Liver (tissue), 9 donors: ENCODE results near the gene UBAP1L. TPM values are rescaled to one million over a fixed set of nuclear protein-coding genes. Genes with fewer than 3 reads are reported as not detected.

Experiments used
- DNase-seq: peaks from one replicate; pipeline ENCODE4 v3.0.0-alpha.2; 2017; ENCODE audit warnings: low spot score
- H3K27ac ChIP-seq, 2 donors: one replicate each; pipeline ENCODE4 v1.7.0; 2013; ENCODE audit warnings: inconsistent platforms in 2 of 2, low read length in 2 of 2, control low read depth in 1 of 2, low read depth in 1 of 2, mild to moderate bottlenecking in 1 of 2
- H3K27me3 ChIP-seq, 4 donors: one replicate each; pipeline versions ENCODE4 v1.6.1 to v1.7.0; 2013; ENCODE audit warnings: low read length in 3 of 4, inconsistent platforms in 1 of 4, mild to moderate bottlenecking in 1 of 4, moderate library complexity in 1 of 4; ENCODE audit not compliant: control insufficient read depth in 4 of 4, insufficient read depth in 4 of 4
- H3K36me3 ChIP-seq, 4 donors: one replicate each; pipeline versions ENCODE4 v1.6.1 to v1.7.0; 2013; ENCODE audit warnings: low read length in 3 of 4, mild to moderate bottlenecking in 3 of 4, low read depth in 1 of 4, moderate library complexity in 1 of 4; ENCODE audit not compliant: control insufficient read depth in 4 of 4, insufficient read depth in 3 of 4
- H3K4me1 ChIP-seq, 4 donors: one replicate each; pipeline versions ENCODE4 v1.6.1 to v1.7.0; 2013; ENCODE audit warnings: low read length in 3 of 4, mild to moderate bottlenecking in 3 of 4, moderate library complexity in 1 of 4; ENCODE audit not compliant: control insufficient read depth in 4 of 4, insufficient read depth in 4 of 4
- H3K4me3 ChIP-seq, 3 donors: one replicate each; pipeline versions ENCODE4 v1.6.1 to v1.7.0; 2013; ENCODE audit warnings: low read length in 3 of 3, control low read depth in 1 of 3, low read depth in 1 of 3, mild to moderate bottlenecking in 1 of 3
- H3K9ac ChIP-seq, 2 donors: one replicate each; pipeline ENCODE4 v1.7.0; 2013; ENCODE audit warnings: low read length in 2 of 2, mild to moderate bottlenecking in 2 of 2, moderate library complexity in 2 of 2, control low read depth in 1 of 2, low read depth in 1 of 2
- H3K9me3 ChIP-seq, 4 donors: one replicate each; pipeline versions ENCODE4 v1.6.1 to v1.7.0; 2013; ENCODE audit warnings: low read length in 3 of 4; ENCODE audit not compliant: control insufficient read depth in 4 of 4
- ATF3 ChIP-seq: IDR thresholded peaks from 2 replicates; pipeline ENCODE4 v1.6.1; 2016; ENCODE audit warnings: antibody characterized with exemption
- EGR1 ChIP-seq, 2 donors: IDR thresholded peaks; 2 replicates each; pipeline ENCODE4 v1.6.1; 2016 to 2018; ENCODE audit warnings: antibody characterized with exemption in 2 of 2, low read depth in 2 of 2
- FOXA1 ChIP-seq: IDR thresholded peaks from 2 replicates; pipeline ENCODE4 v1.6.1; 2016; ENCODE audit warnings: antibody characterized with exemption
- FOXA2 ChIP-seq: IDR thresholded peaks from 2 replicates; pipeline ENCODE4 v1.6.1; 2016; ENCODE audit warnings: antibody characterized with exemption
- GABPA ChIP-seq, 2 donors: IDR thresholded peaks in 1 of 2; conservative IDR thresholded peaks in 1 of 2; 2 replicates each; pipeline ENCODE4 v1.6.1; 2016; ENCODE audit warnings: antibody characterized with exemption in 2 of 2, mild to moderate bottlenecking in 1 of 2, moderate library complexity in 1 of 2
- HNF4A ChIP-seq, 2 donors: conservative IDR thresholded peaks; 2 replicates each; pipeline ENCODE4 v1.6.1; 2016; ENCODE audit warnings: antibody characterized with exemption in 2 of 2, mild to moderate bottlenecking in 2 of 2
- HNF4G ChIP-seq: IDR thresholded peaks from 2 replicates; pipeline ENCODE4 v1.6.1; 2016; ENCODE audit warnings: antibody characterized with exemption
- JUND ChIP-seq, 2 donors: IDR thresholded peaks; 2 replicates each; pipeline ENCODE4 v1.6.1; 2016; ENCODE audit warnings: antibody characterized with exemption in 2 of 2
- MAX ChIP-seq: IDR thresholded peaks from 2 replicates; pipeline ENCODE4 v1.6.1; 2016; ENCODE audit warnings: antibody characterized with exemption
- NR2F2 ChIP-seq: IDR thresholded peaks from 2 replicates; pipeline ENCODE4 v1.6.1; 2016; ENCODE audit warnings: antibody characterized with exemption
- RAD21 ChIP-seq, 2 donors: IDR thresholded peaks; 2 replicates each; pipeline ENCODE4 v1.6.1; 2016; ENCODE audit warnings: antibody characterized with exemption in 2 of 2, mild to moderate bottlenecking in 2 of 2
- REST ChIP-seq: IDR thresholded peaks from 2 replicates; pipeline ENCODE4 v1.6.1; 2016; ENCODE audit warnings: antibody characterized with exemption, mild to moderate bottlenecking
- RXRA ChIP-seq, 2 donors: IDR thresholded peaks; 2 replicates each; pipeline ENCODE4 v1.6.1; 2017 to 2018; ENCODE audit warnings: antibody characterized with exemption in 2 of 2, mild to moderate bottlenecking in 1 of 2
- SP1 ChIP-seq: IDR thresholded peaks from 2 replicates; pipeline ENCODE4 v1.6.1; 2018; ENCODE audit warnings: antibody characterized with exemption, mild to moderate bottlenecking
- YY1 ChIP-seq: IDR thresholded peaks from 2 replicates; pipeline ENCODE4 v1.6.1; 2016; ENCODE audit warnings: antibody characterized with exemption, mild to moderate bottlenecking
- WGBS: extraction: QIAGEN DNeasy Blood & Tissue Kit; methylation state at CpG from one replicate; pipeline ENCODE4 v1.1.7; 2013; 5-methylcytosine and 5-hydroxymethylcytosine counted together
- polyA plus RNA-seq, 2 donors: library from polyadenylated mRNA; stranded (reverse) in 1 of 2; unstranded in 1 of 2; fragments of 200-250 nt in 1 of 2; fragments of >200 nt in 1 of 2; fragmentation: Nextera tagmentation in 1 of 2; extraction: Ambion mirVana in 1 of 2; gene quantifications; one replicate each; pipeline versions ENCODE4 v1.2.1 to v1.2.3, GENCODE V29; 2013 to 2015
- total RNA-seq, 2 donors: library from RNA; depleted of rRNA; stranded (reverse); fragments of >200 nt; gene quantifications; one replicate each; pipeline ENCODE4 v1.2.3, GENCODE V29; 2014
- TF ChIP-seq, protein P1 (sequence below): IDR thresholded peaks from 2 replicates; pipeline ENCODE4 v1.6.1; 2016; ENCODE audit warnings: antibody characterized with exemption
- donor health status: healthy.
- donor health status: healthy.
- donor health status: healthy.
- donor health status: healthy.
- donor health status: healthy.

UBAP1L gene
- total and polyA plus RNA-seq, 4 donors, result 0.57 to 6.9 (median 0.90) TPM

GRCh38 chr15:65072027-65072426, 43.0 kb downstream of the UBAP1L start:
- WGBS, result 78% methylated on average over 1 of the region's 1 CpG
- H3K4me1 ChIP-seq, result peaks cover 0 to 2% (median 0%) of the 10 kb centered on the region in 4 donors
- H3K9me3 ChIP-seq, result no peaks in the 10 kb centered on the region
- no peaks in the 10 kb centered on the region for H3K36me3 ChIP-seq
- no peaks in the 10 kb centered on the region for H3K27me3 ChIP-seq
- TF ChIP-seq, protein P1, sequence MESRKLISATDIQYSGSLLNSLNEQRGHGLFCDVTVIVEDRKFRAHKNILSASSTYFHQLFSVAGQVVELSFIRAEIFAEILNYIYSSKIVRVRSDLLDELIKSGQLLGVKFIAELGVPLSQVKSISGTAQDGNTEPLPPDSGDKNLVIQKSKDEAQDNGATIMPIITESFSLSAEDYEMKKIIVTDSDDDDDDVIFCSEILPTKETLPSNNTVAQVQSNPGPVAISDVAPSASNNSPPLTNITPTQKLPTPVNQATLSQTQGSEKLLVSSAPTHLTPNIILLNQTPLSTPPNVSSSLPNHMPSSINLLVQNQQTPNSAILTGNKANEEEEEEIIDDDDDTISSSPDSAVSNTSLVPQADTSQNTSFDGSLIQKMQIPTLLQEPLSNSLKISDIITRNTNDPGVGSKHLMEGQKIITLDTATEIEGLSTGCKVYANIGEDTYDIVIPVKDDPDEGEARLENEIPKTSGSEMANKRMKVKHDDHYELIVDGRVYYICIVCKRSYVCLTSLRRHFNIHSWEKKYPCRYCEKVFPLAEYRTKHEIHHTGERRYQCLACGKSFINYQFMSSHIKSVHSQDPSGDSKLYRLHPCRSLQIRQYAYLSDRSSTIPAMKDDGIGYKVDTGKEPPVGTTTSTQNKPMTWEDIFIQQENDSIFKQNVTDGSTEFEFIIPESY, result no peak
- TF ChIP-seq SP1 (no peak), RXRA (IDR thresholded peaks at IDR 0.05) (no peak), MAX (no peak), NR2F2 (no peak), HNF4A (conservative IDR thresholded peaks at IDR 0.05) (no peak), FOXA1 (no peak), ATF3 (no peak), RAD21 (IDR thresholded peaks at IDR 0.05) (no peak), HNF4G (no peak), FOXA2 (no peak), REST (no peak), JUND (IDR thresholded peaks at IDR 0.05) (no peak)
- H3K27ac ChIP-seq, result no peak overlapping the region
- DNase-seq, result no peak
- no peak overlapping the region for H3K4me3 ChIP-seq
- H3K9ac ChIP-seq, result no peak overlapping the region

DNA sequence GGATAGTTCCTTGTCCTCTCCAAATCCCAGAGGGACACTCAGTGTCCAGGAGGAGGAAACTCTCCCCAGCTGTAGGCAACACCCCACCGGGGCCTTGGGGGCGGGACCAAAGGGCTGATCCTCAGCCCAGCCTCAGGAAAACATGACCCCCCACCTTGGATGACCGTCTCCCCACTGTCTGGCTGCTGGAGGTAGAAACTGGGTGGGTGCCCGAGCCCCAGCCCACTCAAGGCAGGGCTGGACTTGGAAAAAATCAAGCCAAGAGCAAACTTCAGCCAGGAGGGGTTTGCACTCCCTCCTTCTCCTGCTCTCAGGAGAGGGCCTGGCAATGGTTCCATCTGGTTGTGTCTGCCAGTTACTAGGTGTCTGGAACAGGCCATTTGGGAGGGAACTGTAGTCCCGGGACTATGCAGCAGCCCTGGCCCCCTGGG, 43.6 kb downstream of the UBAP1L start:
- whole genome bisulfite sequencing, result 86% methylated on average over 5 of the region's 5 CpGs
- Histone ChIP-seq H3K27ac (no peak overlapping the region), H3K4me3 (no peak overlapping the region), H3K9ac (no peak overlapping the region), H3K36me3 (no peaks in the 10 kb centered on the region), H3K27me3 (no peaks in the 10 kb centered on the region), H3K9me3 (no peaks in the 10 kb centered on the region), H3K4me1 (peaks cover 0 to 2% (median 0%) of the 10 kb centered on the region in 4 donors)
- no peak for DNase-seq
- TF ChIP-seq RXRA (IDR thresholded peaks at IDR 0.05) (no peak), HNF4A (conservative IDR thresholded peaks at IDR 0.05) (no peak), MAX (no peak), HNF4G (no peak), EGR1 (IDR thresholded peaks at IDR 0.05; ENCODE audit: low read depth in 2 of 2) (no peak), YY1 (no peak), ATF3 (no peak), GABPA (IDR thresholded peaks at IDR 0.05 in 1 of 2, conservative IDR thresholded peaks at IDR 0.05 in 1 of 2) (no peak)
- TF ChIP-seq, protein P1, result no peak
